SJCRH30 (cell line): ENCODE results near the gene AGR3. TPM values are rescaled to one million over a fixed set of nuclear protein-coding genes. Genes with fewer than 3 reads are reported as not detected.
"Not testable (repeated sequence)": the region's sequence is repeated elsewhere in the genome, so short reads cannot be mapped to it uniquely, and the experiment has no call there.

Experiments
- DNase-seq, 2 experiments: peaks; one replicate each; pipeline ENCODE4 v3.0.0-alpha.2; 2015 to 2020
- H3K27ac ChIP-seq: fragments of 250-450 bp; sonication (Bioruptor Pico); 2 replicates; pipeline ENCODE4 v1.5.1; 2020; ENCODE audit warnings: mild to moderate bottlenecking, moderate library complexity
- H3K27me3 ChIP-seq: fragments of 250-450 bp; sonication (Bioruptor Pico); 2 replicates; pipeline ENCODE4 v1.5.1; 2020; ENCODE audit warnings: mild to moderate bottlenecking, moderate library complexity
- H3K36me3 ChIP-seq: fragments of 250-450 bp; sonication (Bioruptor Pico); 2 replicates; pipeline ENCODE4 v1.5.1; 2020; ENCODE audit warnings: mild to moderate bottlenecking, moderate library complexity
- H3K4me1 ChIP-seq: fragments of 250-450 bp; sonication (Bioruptor Pico); 2 replicates; pipeline ENCODE4 v1.5.1; 2020; ENCODE audit warnings: mild to moderate bottlenecking, moderate library complexity
- H3K4me3 ChIP-seq: fragments of 250-450 bp; sonication (Bioruptor Pico); 2 replicates; pipeline ENCODE4 v1.5.1; 2020; ENCODE audit warnings: mild to moderate bottlenecking, moderate library complexity
- H3K9me3 ChIP-seq: fragments of 250-450 bp; sonication (Bioruptor Pico); replicated peaks from 2 replicates; pipeline ENCODE4 v1.5.1; 2020; ENCODE audit warnings: mild to moderate bottlenecking, moderate library complexity
- total RNA-seq: library from RNA; depleted of rRNA; stranded (reverse); fragments of >200 nt; shearing (Covaris generic); gene quantifications from 2 replicates; pipeline ENCODE4 v1.2.3, GENCODE V29; 2014

AGR3 gene
- total RNA-seq, 1 experiment from 2014 or later = not detected

GRCh38 chr7:16867328-16867727, 14.5 kb downstream of the AGR3 start:
- DNase-seq = no peak

GRCh38 chr7:16853189-16853588, 28.6 kb downstream of the AGR3 start:
- not testable (repeated sequence) for H3K27ac ChIP-seq, H3K9me3 ChIP-seq, H3K27me3 ChIP-seq, DNase-seq, H3K4me1 ChIP-seq, H3K4me3 ChIP-seq, H3K36me3 ChIP-seq

More at GRCh38 chr7:16867328-16867727, 14.5 kb downstream of the AGR3 start:
- Histone ChIP-seq H3K4me3 (no peak overlapping the region), H3K9me3 (no peaks in the 10 kb centered on the region), H3K36me3 (no peaks in the 10 kb centered on the region), H3K27me3 (no peaks in the 10 kb centered on the region), H3K27ac (no peak overlapping the region), H3K4me1 (no peaks in the 10 kb centered on the region)

GRCh38 chr7:16851829-16852228, 30.0 kb downstream of the AGR3 start:
- Histone ChIP-seq H3K4me1 (no peaks in the 10 kb centered on the region; the same call in 1 of the 2 replicates), H3K27ac (no peak overlapping the region), H3K4me3 (no peak overlapping the region), H3K36me3 (no peaks in the 10 kb centered on the region), H3K27me3 (no peaks in the 10 kb centered on the region), H3K9me3 (no peaks in the 10 kb centered on the region)
- DNase-seq = no peak

GRCh38 chr7:16850614-16851466, 30.9 kb downstream of the AGR3 start:
- no peaks in the 10 kb centered on the region; the same call in 1 of the 2 replicates for H3K9me3 ChIP-seq

GRCh38 chr7:16849296-16850148, 32.3 kb downstream of the AGR3 start:
- no peaks in the 10 kb centered on the region; the same call in 1 of the 2 replicates for H3K9me3 ChIP-seq
- no peaks in the 10 kb centered on the region for H3K36me3 ChIP-seq
- no peak overlapping the region for H3K27ac ChIP-seq
- DNase-seq = no peak
- no peaks in the 10 kb centered on the region for H3K27me3 ChIP-seq
- no peaks in the 10 kb centered on the region; the same call in 1 of the 2 replicates for H3K4me1 ChIP-seq
- H3K4me3 ChIP-seq = no peak overlapping the region

More at GRCh38 chr7:16850614-16851466, 30.9 kb downstream of the AGR3 start:
- H3K4me1 ChIP-seq = no peaks in the 10 kb centered on the region; the same call in 1 of the 2 replicates
- no peak overlapping the region for H3K27ac ChIP-seq
- DNase-seq = no peak
- H3K36me3 ChIP-seq = no peaks in the 10 kb centered on the region
- H3K27me3 ChIP-seq = no peaks in the 10 kb centered on the region
- no peak overlapping the region for H3K4me3 ChIP-seq

GRCh38 chr7:16847381-16847860, 34.4 kb downstream of the AGR3 start:
- Histone ChIP-seq H3K27ac (no peak overlapping the region), H3K4me3 (no peak overlapping the region), H3K36me3 (no peaks in the 10 kb centered on the region), H3K9me3 (no peaks in the 10 kb centered on the region; the same call in 1 of the 2 replicates), H3K4me1 (no peaks in the 10 kb centered on the region; the same call in 1 of the 2 replicates), H3K27me3 (no peaks in the 10 kb centered on the region)
- DNase-seq = peak in 1 of 2 experiments; percentile 3

GRCh38 chr7:16846601-16847165, 35.1 kb downstream of the AGR3 start:
- Histone ChIP-seq H3K27ac (no peak overlapping the region), H3K4me1 (no peaks in the 10 kb centered on the region; the same call in 1 of the 2 replicates), H3K27me3 (no peaks in the 10 kb centered on the region), H3K36me3 (no peaks in the 10 kb centered on the region), H3K4me3 (no peak overlapping the region), H3K9me3 (peaks cover 2% of the 10 kb centered on the region; the same call in 1 of the 2 replicates)
- DNase-seq = no peak

GRCh38 chr7:16845746-16846145, 36.0 kb downstream of the AGR3 start:
- H3K27me3 ChIP-seq = no peaks in the 10 kb centered on the region
- H3K4me3 ChIP-seq = no peak overlapping the region
- no peaks in the 10 kb centered on the region for H3K36me3 ChIP-seq
- DNase-seq = no peak
- no peak overlapping the region for H3K27ac ChIP-seq
- peaks cover 2% of the 10 kb centered on the region; the same call in 1 of the 2 replicates for H3K9me3 ChIP-seq
- H3K4me1 ChIP-seq = no peaks in the 10 kb centered on the region; the same call in 1 of the 2 replicates

GRCh38 chr7:16841681-16842080, 40.1 kb downstream of the AGR3 start:
- Histone ChIP-seq H3K36me3 (no peaks in the 10 kb centered on the region), H3K4me1 (no peaks in the 10 kb centered on the region), H3K27ac (no peak overlapping the region), H3K9me3 (peaks cover 2% of the 10 kb centered on the region; the same call in 1 of the 2 replicates), H3K27me3 (no peaks in the 10 kb centered on the region), H3K4me3 (no peak overlapping the region)
- DNase-seq = no peak

- H3K27ac ChIP-seq = no peak overlapping the region
- H3K36me3 ChIP-seq = no peaks in the 10 kb centered on the region
- H3K27me3 ChIP-seq = no peaks in the 10 kb centered on the region
- DNase-seq = no peak
- H3K9me3 ChIP-seq = 0 out of 2 replicates have a peak, but pooled peaks cover 2% of the 10 kb centered on the region
- no peaks in the 10 kb centered on the region for H3K4me1 ChIP-seq
- H3K4me3 ChIP-seq = no peak overlapping the region
Observed at GRCh38 chr7:16840094-16840493, 41.7 kb downstream of the AGR3 start.

GRCh38 chr7:16839646-16840045, 42.1 kb downstream of the AGR3 start:
- DNase-seq = no peak
- Histone ChIP-seq H3K4me3 (no peak overlapping the region), H3K4me1 (no peaks in the 10 kb centered on the region), H3K27ac (no peak overlapping the region), H3K27me3 (no peaks in the 10 kb centered on the region), H3K36me3 (no peaks in the 10 kb centered on the region), H3K9me3 (0 out of 2 replicates have a peak, but pooled peaks cover 2% of the 10 kb centered on the region)

- Histone ChIP-seq H3K4me1 (no peaks in the 10 kb centered on the region), H3K27me3 (no peaks in the 10 kb centered on the region), H3K4me3 (no peak overlapping the region), H3K27ac (no peak overlapping the region), H3K9me3 (0 out of 2 replicates have a peak, but pooled peaks cover 2% of the 10 kb centered on the region), H3K36me3 (no peaks in the 10 kb centered on the region)
- DNase-seq = no peak
Observed at GRCh38 chr7:16838891-16839290, 42.9 kb downstream of the AGR3 start.

- no peak overlapping the region for H3K27ac ChIP-seq
- H3K36me3 ChIP-seq = no peaks in the 10 kb centered on the region
- no peaks in the 10 kb centered on the region for H3K27me3 ChIP-seq
- no peak overlapping the region for H3K4me3 ChIP-seq
- no peaks in the 10 kb centered on the region for H3K4me1 ChIP-seq
- DNase-seq = no peak
- 0 out of 2 replicates have a peak, but pooled peaks cover 2% of the 10 kb centered on the region for H3K9me3 ChIP-seq
Observed at GRCh38 chr7:16838386-16838785, 43.4 kb downstream of the AGR3 start.

- H3K36me3 ChIP-seq = no peaks in the 10 kb centered on the region
- no peaks in the 10 kb centered on the region for H3K4me1 ChIP-seq
- no peak overlapping the region for H3K27ac ChIP-seq
- no peaks in the 10 kb centered on the region for H3K9me3 ChIP-seq
- no peak for DNase-seq
- H3K4me3 ChIP-seq = no peak overlapping the region
- no peaks in the 10 kb centered on the region for H3K27me3 ChIP-seq
Observed at GRCh38 chr7:16836481-16836880, 45.3 kb downstream of the AGR3 start.
